ENCODE data around the gene CYB561. TPM values are rescaled to one million over a fixed set of nuclear protein-coding genes. Genes with fewer than 3 reads are reported as not detected.

CYB561 gene
- total RNA-seq, 1 experiment from 2014 or later = 67.6 TPM

DNA sequence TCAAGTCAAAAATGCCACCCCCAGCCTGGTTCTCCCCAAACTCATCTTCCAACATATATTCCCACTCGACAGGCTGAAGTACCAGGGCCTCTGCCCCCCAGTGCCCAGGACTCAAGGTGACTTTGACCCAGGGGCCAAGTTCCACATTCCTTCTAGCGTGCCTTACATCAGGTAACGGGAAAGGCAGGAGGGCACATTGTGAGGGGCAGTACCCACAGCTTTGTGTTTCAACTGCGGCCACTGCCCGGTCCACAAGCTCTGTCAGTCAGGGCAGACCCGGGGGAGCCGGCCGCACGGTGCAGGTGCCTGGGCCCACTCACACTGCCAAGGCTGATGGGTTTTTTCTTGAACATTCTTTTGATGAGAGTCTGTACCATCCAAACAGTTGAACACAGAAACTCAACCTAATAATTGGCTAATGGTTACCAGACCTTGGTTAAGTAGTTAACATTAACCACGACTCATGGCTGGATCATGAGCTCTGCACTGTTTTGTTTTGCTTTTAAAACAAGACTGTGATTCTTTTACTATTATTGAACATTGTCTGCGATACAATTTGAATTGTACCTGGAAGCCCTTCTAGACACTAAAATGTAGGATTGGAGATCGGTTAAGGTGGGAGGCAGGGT, 48.3 kb upstream of the CYB561 start:
- DNase-seq (ENCODE audit: low read depth, low spot score) (no peak), ATAC-seq (no peak)
- Histone ChIP-seq H2AFZ (ENCODE audit: low read depth, low read length, poor library complexity, severe bottlenecking) (no peak overlapping the region), H4K20me1 (ENCODE audit: insufficient read depth) (no peaks in the 10 kb centered on the region), H3K9ac (ENCODE audit: low read length) (no peak overlapping the region), H3K9me3 (ENCODE audit: control insufficient read depth in 1 of 2, insufficient read depth in 1 of 2, low read depth in 1 of 2, low read length in 2 of 2) (no peaks in the 10 kb centered on the region), H3K27ac (ENCODE audit: low read depth, low read length) (no peak overlapping the region), H3K27me3 (ENCODE audit: insufficient read depth, low read length) (no peaks in the 10 kb centered on the region; the same call in 1 of the 2 replicates), H3K9me2 (ENCODE audit: insufficient read depth) (no peaks in the 10 kb centered on the region), H3K4me2 (ENCODE audit: low read length) (no peak overlapping the region), H3K4me1 (ENCODE audit: control insufficient read depth in 1 of 2, insufficient read depth in 2 of 2, low read length in 2 of 2) (no peaks in the 10 kb centered on the region), H3K79me2 (ENCODE audit: insufficient read depth, low read length) (no peaks in the 10 kb centered on the region), H3K36me3 (ENCODE audit: control insufficient read depth in 1 of 2, insufficient read depth in 2 of 2, low read length in 2 of 2) (no peaks in the 10 kb centered on the region), H3K4me3 (replicated peaks in 1 of 2; ENCODE audit: low read depth in 1 of 2, low read length in 2 of 2) (no peak overlapping the region)
- BruUV-seq (replicated peaks) = no TSS peak
- intact Hi-C loops (cut with micrococcal nuclease) = no loop called here
- ChIA-PET RAD21 (ENCODE audit: low non-redundant PET in 1 of 2, low total read pairs in 2 of 2, uncharacterized antibody in 2 of 2, unreplicated experiment in 2 of 2) (no interaction called here), CTCF (no interaction called here), POLR2A (interaction anchor here (0.6 kb wide), 1 partner anchor 57 kb away, joined by 3 read pairs; no protein-coding TSS in a partner anchor)
- TF ChIP-seq EZH2 (IDR thresholded peaks at IDR 0.05) (no peak), TCF7L2 (IDR thresholded peaks at IDR 0.05; ENCODE audit: borderline replicate concordance, extremely low read depth, insufficient read depth, insufficient read length) (no peak), CTCF (IDR thresholded peaks at IDR 0.05 in 2 of 3, conservative IDR thresholded peaks at IDR 0.05 in 1 of 3; ENCODE audit: borderline replicate concordance in 1 of 3, insufficient read depth in 1 of 3, low read depth in 2 of 3, low read length in 2 of 3) (no peak), POLR2A (IDR thresholded peaks at IDR 0.05; ENCODE audit: borderline replicate concordance, extremely low read depth, insufficient read depth, insufficient read length) (no peak), SIN3A (IDR thresholded peaks at IDR 0.05; ENCODE audit: low read depth) (no peak)

DNA sequence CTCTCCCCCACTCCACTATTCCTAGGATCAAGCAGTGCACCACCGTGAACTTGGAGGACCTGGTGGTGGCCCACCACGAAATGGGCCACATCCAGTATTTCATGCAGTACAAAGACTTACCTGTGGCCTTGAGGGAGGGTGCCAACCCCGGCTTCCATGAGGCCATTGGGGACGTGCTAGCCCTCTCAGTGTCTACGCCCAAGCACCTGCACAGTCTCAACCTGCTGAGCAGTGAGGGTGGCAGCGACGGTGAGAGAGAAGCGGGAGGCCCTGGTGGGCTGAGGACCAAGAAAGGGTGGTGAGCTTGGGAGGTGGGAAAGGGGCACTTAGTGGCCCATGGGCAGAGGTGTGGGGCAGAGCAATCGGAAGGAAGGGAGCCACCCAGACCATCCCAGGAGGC, 47.3 kb upstream of the CYB561 start:
- Histone ChIP-seq H4K20me1 (ENCODE audit: insufficient read depth) (no peaks in the 10 kb centered on the region), H3K4me2 (ENCODE audit: low read length) (no peak overlapping the region), H3K4me1 (ENCODE audit: control insufficient read depth in 1 of 2, insufficient read depth in 2 of 2, low read length in 2 of 2) (no peaks in the 10 kb centered on the region), H2AFZ (ENCODE audit: low read depth, low read length, poor library complexity, severe bottlenecking) (no peak overlapping the region), H3K4me3 (replicated peaks in 1 of 2; ENCODE audit: low read depth in 1 of 2, low read length in 2 of 2) (no peak overlapping the region), H3K9me2 (ENCODE audit: insufficient read depth) (no peaks in the 10 kb centered on the region), H3K27ac (ENCODE audit: low read depth, low read length) (no peak overlapping the region), H3K9me3 (ENCODE audit: control insufficient read depth in 1 of 2, insufficient read depth in 1 of 2, low read depth in 1 of 2, low read length in 2 of 2) (no peaks in the 10 kb centered on the region), H3K79me2 (ENCODE audit: insufficient read depth, low read length) (no peaks in the 10 kb centered on the region), H3K27me3 (ENCODE audit: insufficient read depth, low read length) (no peaks in the 10 kb centered on the region; the same call in 1 of the 2 replicates), H3K9ac (ENCODE audit: low read length) (no peak overlapping the region), H3K36me3 (ENCODE audit: control insufficient read depth in 1 of 2, insufficient read depth in 2 of 2, low read length in 2 of 2) (no peaks in the 10 kb centered on the region)
- no peak for ATAC-seq
- ChIA-PET RAD21 (ENCODE audit: low non-redundant PET in 1 of 2, low total read pairs in 2 of 2, uncharacterized antibody in 2 of 2, unreplicated experiment in 2 of 2) (no interaction called here), CTCF (no interaction called here), POLR2A (no interaction called here)
- intact Hi-C loops (cut with micrococcal nuclease) = no loop called here
- DNase-seq (ENCODE audit: low read depth, low spot score) = no peak
- BruUV-seq (replicated peaks) = no TSS peak
- TF ChIP-seq SP1 (IDR thresholded peaks at IDR 0.05; ENCODE audit: low read depth) = no peak
- no peak for TF ChIP-seq FOSL1 (IDR thresholded peaks at IDR 0.05; ENCODE audit: low read depth)
- no peak for TF ChIP-seq ATF3 (IDR thresholded peaks at IDR 0.05)
- TF ChIP-seq ELF1 (IDR thresholded peaks at IDR 0.05; ENCODE audit: borderline replicate concordance, low read depth) = no peak
- no peak for TF ChIP-seq EZH2 (IDR thresholded peaks at IDR 0.05)
- no peak for TF ChIP-seq POLR2A (IDR thresholded peaks at IDR 0.05; ENCODE audit: borderline replicate concordance, extremely low read depth, insufficient read depth, insufficient read length)
- TF ChIP-seq, protein P1, sequence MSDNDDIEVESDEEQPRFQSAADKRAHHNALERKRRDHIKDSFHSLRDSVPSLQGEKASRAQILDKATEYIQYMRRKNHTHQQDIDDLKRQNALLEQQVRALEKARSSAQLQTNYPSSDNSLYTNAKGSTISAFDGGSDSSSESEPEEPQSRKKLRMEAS (IDR thresholded peaks at IDR 0.05) = no peak
- no peak for TF ChIP-seq REST (IDR thresholded peaks at IDR 0.05; ENCODE audit: low read depth)
- TF ChIP-seq SIN3A (IDR thresholded peaks at IDR 0.05; ENCODE audit: low read depth) = no peak
- no peak for TF ChIP-seq CEBPB (IDR thresholded peaks at IDR 0.05; ENCODE audit: low read depth)

Measured in HCT116 (cell line).